Fibroblast of pulmonary artery (primary cell): ENCODE data around the gene LIPM.
A peak's percentile ranks its signal among the peaks of the same experiment; 100 is the strongest.

Experiments
- DNase-seq: peaks from one replicate; pipeline ENCODE4 v3.0.0-alpha.2; 2010; ENCODE audit warnings: low read depth
- H3K4me3 ChIP-seq: replicated peaks from 2 replicates; pipeline ENCODE4 v1.5.1; 2011; ENCODE audit warnings: low read depth, mild to moderate bottlenecking, control low read depth, low read length, moderate library complexity
- TF ChIP-seq, protein P1 (sequence below): IDR thresholded peaks from 2 replicates; pipeline ENCODE4 v1.5.1; 2011; ENCODE audit warnings: mild to moderate bottlenecking, control low read depth, low read length, inconsistent platforms; ENCODE audit errors: missing control alignments

The LIPM gene

DNA sequence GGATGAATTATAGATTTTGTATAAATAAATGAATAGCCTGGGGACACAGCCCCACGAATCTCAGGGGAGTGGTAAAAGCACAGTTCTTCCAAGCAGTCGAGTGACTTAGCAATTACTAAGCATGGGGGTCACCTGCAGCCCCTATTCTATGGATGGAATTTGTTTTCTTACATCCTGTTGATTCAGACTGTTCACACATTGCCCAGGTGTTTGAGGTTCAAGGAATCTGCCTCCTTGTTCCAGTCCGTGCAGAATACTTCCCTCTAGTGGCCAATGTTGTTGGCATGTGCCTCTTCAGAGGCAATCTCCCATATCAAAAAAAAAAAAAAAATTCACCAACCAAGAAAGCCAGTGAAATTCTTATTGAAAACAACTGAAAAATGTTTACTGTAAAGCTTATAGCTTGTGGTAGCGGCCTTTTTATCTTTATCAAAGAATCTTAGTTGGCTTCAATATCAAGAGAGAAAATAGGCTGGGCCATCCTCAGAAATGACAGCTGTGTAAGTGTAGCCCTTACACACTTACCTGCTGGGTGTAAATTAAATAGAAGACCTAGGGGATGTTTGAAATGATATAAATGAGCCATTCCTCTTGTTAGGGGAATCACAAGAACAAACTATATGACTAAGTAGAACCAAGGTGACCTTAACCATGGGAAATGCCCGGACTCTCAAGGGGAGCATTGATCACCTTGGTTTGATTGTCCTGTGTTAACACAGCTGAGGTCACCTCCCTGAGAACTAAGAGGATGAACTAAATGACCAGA, 7.8 kb downstream of the LIPM start:
- TF ChIP-seq, protein P1, sequence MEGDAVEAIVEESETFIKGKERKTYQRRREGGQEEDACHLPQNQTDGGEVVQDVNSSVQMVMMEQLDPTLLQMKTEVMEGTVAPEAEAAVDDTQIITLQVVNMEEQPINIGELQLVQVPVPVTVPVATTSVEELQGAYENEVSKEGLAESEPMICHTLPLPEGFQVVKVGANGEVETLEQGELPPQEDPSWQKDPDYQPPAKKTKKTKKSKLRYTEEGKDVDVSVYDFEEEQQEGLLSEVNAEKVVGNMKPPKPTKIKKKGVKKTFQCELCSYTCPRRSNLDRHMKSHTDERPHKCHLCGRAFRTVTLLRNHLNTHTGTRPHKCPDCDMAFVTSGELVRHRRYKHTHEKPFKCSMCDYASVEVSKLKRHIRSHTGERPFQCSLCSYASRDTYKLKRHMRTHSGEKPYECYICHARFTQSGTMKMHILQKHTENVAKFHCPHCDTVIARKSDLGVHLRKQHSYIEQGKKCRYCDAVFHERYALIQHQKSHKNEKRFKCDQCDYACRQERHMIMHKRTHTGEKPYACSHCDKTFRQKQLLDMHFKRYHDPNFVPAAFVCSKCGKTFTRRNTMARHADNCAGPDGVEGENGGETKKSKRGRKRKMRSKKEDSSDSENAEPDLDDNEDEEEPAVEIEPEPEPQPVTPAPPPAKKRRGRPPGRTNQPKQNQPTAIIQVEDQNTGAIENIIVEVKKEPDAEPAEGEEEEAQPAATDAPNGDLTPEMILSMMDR, result peak; percentile 93
- DNase-seq, result peak; percentile 83
- no peak overlapping the region for H3K4me3 ChIP-seq

DNA sequence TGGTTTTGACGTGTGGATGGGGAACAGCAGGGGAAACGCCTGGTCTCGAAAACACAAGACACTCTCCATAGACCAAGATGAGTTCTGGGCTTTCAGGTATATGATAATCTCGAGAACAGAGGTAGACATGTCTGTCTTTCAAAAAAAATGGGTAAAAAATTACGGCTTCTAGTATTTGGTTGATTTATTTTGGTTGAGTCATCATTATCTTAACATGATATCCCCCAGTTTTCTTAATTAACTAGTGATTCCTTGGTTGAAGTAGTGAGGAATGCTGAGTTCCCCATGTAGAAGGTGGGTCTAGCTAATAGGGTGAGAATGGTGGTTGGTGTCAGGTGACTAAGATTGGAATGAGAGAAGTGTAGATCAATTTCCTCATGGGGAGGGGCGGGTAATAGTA, 10.7 kb downstream of the LIPM start:
- H3K4me3 ChIP-seq, result no peak overlapping the region
- TF ChIP-seq, protein P1, result no peak
- no peak for DNase-seq

DNA sequence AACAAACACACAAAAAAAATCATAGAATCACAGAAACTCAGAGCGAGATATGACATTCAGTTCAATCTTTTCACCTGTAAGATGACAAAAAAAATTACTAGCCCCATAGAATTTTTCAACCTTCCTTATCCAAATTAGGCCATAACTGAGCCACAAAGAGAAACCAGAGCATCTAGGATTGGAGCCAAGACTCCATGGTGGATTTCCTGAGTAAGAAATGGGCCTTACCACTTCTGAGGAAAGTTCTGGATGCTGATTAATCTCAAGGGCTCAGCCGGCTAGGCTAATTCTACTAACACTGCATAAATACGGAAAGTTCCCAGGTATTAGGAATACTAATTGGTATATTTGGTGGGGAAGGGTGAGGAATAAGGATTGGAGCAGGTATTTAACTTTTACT, 16.8 kb downstream of the LIPM start:
- DNase-seq, result peak; percentile 54
- H3K4me3 ChIP-seq, result no peak overlapping the region
- TF ChIP-seq, protein P1, result no peak

DNA sequence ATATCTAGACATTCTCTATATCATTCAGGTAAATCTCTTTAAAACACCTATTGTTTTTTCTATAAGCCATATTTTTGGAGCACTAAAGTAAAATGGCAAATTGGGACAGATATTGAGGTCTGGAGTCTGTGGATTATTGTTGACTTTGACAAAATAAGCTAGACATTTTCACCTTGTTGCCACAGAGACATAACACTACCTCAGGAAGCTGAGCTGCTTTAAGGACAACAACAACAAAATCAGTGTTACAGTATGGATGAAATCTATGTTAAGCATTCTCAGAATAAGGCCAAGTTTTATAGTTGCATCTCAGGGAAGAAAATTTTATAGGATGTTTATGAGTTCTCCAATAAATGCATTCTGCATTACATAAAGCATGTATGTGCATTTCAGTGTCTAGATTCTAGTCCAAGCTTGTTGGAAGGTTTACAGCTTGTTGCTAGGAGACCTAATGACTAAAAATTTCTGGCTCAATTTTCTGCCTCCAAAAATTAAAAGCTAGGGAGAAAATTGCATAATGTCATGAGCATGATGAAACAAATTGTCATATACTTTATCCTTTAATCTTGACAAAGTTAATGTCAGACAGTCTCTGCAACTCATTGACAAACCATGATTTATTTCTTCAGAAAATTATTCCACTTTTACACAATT, 18.3 kb downstream of the LIPM start:
- TF ChIP-seq, protein P1, result no peak
- H3K4me3 ChIP-seq, result no peak overlapping the region
- peak; percentile 85 for DNase-seq

DNA sequence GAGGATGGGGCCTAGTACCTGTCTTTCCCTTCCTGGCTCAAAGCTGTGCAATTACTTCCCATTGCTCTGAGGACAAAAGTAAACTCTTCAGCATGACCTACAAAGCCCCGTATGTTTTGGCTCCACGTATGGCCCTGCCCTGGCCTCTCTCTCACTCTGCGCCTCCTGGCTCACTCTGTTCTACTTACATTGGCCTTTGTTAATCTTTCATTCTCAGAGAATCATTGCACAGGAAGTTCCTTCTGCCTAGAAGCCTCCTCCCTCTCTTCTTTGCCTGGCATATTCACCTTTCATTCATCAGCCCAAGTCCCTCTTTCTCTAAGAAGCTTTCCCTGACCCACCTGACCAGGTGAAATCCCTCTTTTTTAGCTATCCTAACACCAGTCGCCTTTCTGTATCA, 23.9 kb downstream of the LIPM start:
- H3K4me3 ChIP-seq, result no peak overlapping the region
- no peak for DNase-seq
- TF ChIP-seq, protein P1, result no peak

DNA sequence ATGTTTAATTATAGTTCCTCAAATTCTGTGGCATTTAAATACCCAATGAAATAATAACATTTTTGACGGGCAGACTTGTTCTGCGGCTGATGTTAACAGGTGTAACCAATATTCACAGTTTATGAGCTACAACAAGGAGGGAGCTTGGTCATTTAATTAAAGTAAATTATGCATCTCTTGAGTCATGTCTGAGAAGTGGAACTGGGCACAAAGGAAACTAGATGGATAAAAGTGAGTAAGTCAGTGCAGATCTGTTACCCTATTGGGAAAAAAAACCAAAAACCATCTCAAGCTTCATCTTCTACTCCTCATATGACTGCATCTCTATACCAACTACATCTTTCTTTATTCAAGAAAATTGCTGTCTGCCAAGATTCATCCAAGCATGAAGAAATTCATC, 25.1 kb downstream of the LIPM start:
- no peak overlapping the region for H3K4me3 ChIP-seq
- no peak for DNase-seq
- TF ChIP-seq, protein P1, result no peak
